Ishikawa (cell line): ENCODE measurements around the gene MAST1.

Experiments
- CREB1 ChIP-seq: IDR thresholded peaks from 2 replicates; pipeline ENCODE4 v1.6.1; 2012; ENCODE audit warnings: low read depth
- EP300 ChIP-seq: IDR thresholded peaks from 2 replicates; pipeline ENCODE4 v1.6.1; 2012; ENCODE audit warnings: borderline replicate concordance
- REST ChIP-seq: IDR thresholded peaks from 2 replicates; pipeline ENCODE4 v1.6.1; 2012; ENCODE audit warnings: low read depth, mild to moderate bottlenecking
- TCF12 ChIP-seq: IDR thresholded peaks from 2 replicates; pipeline ENCODE4 v1.6.1; 2012; ENCODE audit warnings: low read depth
- TEAD4 ChIP-seq: IDR thresholded peaks from 2 replicates; pipeline ENCODE4 v1.6.1; 2012
- YY1 ChIP-seq: IDR thresholded peaks from 2 replicates; pipeline ENCODE4 v1.6.1; 2012; ENCODE audit warnings: low read depth

- TF ChIP-seq TEAD4, result no peak
- TF ChIP-seq REST, result no peak; the same call in 1 of the 2 replicates
- no peak for TF ChIP-seq YY1
- TF ChIP-seq EP300, result no peak
- TF ChIP-seq TCF12, result no peak
- TF ChIP-seq CREB1, result no peak
Measured at GRCh38 chr19:12891553-12892021, 53.3 kb downstream of the MAST1 start.
